Panc1 (cell line): ENCODE data around the gene AGRN.

Source experiments
- CTCF ChIP-seq: fragments of 450-650 bp; IDR thresholded peaks from 2 replicates; pipeline ENCODE4 v1.5.1; 2017; ENCODE audit warnings: mild to moderate bottlenecking
- POLR2AphosphoS5 ChIP-seq: IDR thresholded peaks from 2 replicates; pipeline ENCODE4 v1.6.1; 2012; ENCODE audit warnings: mild to moderate bottlenecking, low read depth, low read length, moderate library complexity
- REST ChIP-seq, 2 experiments: IDR thresholded peaks; 2 replicates each; pipeline ENCODE4 v1.6.1; 2011 to 2012; ENCODE audit warnings: low read depth in 2 of 2, control low read depth in 1 of 2, low read length in 1 of 2, mild to moderate bottlenecking in 1 of 2, moderate library complexity in 1 of 2; ENCODE audit not compliant: insufficient read depth in 1 of 2
- SIN3A ChIP-seq: IDR thresholded peaks from 2 replicates; pipeline ENCODE4 v1.6.1; 2012; ENCODE audit warnings: low read depth, mild to moderate bottlenecking, low read length, moderate library complexity, borderline replicate concordance; ENCODE audit not compliant: insufficient read depth
- TCF7L2 ChIP-seq: IDR thresholded peaks from 2 replicates; pipeline ENCODE4 v1.6.1; 2011; ENCODE audit warnings: mild to moderate bottlenecking, low read depth, low read length, inconsistent platforms

- TF ChIP-seq CTCF, result no peak
- no peak for TF ChIP-seq SIN3A
- no peak for TF ChIP-seq POLR2AphosphoS5
- TF ChIP-seq TCF7L2, result no peak
- TF ChIP-seq REST (IDR thresholded peaks at IDR 0.05; ENCODE audit: insufficient read depth in 1 of 2, low read depth in 2 of 2, low read length in 1 of 2), result no peak
These were observed 36.2 kb downstream of the AGRN start for GRCh38 chr1:1055841-1056736.
